Hypothalamus (tissue), 51 donors: ENCODE data around the gene PI4KA.
"Not testable (repeated sequence)": the region's sequence is repeated elsewhere in the genome, so short reads cannot be mapped to it uniquely, and the experiment has no call there.

Source experiments
- DNase-seq, 51 donors: peaks; one replicate each; lab custom pipeline; 2025; lab: John Stamatoyannopoulos, UW

The PI4KA gene

GRCh38 chr22:20858615-20859416 lies at the start of gene PI4KA, which contains the start of gene SNAP29:
PI4KA (minus strand) TSS chr22:20858811; CDS start chr22:20858725, 86 bp downstream.
SNAP29 (plus strand) TSS chr22:20859007; CDS start chr22:20859111, 104 bp downstream.
- DNase-seq: peak; percentile 55 to 98 (median 95)

- no peak for DNase-seq
Measured at GRCh38 chr22:20906387-20906767, 47.8 kb upstream of the PI4KA start.

GRCh38 chr22:20905415-20906386 lies 47.1 kb upstream of the PI4KA start:
- no peak for DNase-seq

- DNase-seq: no peak
Measured at GRCh38 chr22:20904980-20905355, 46.4 kb upstream of the PI4KA start.

- DNase-seq: no peak
Measured at GRCh38 chr22:20904008-20904979, 45.7 kb upstream of the PI4KA start.

GRCh38 chr22:20903093-20903492 lies 44.5 kb upstream of the PI4KA start:
- no peak for DNase-seq

- DNase-seq: not testable (repeated sequence)
Measured at GRCh38 chr22:20901093-20902033, 42.8 kb upstream of the PI4KA start.

GRCh38 chr22:20899827-20900423 lies 41.3 kb upstream of the PI4KA start:
- DNase-seq: no peak

- DNase-seq: not testable (repeated sequence)
Measured at GRCh38 chr22:20897737-20898136, 39.1 kb upstream of the PI4KA start.

GRCh38 chr22:20890975-20891374 lies 32.4 kb upstream of the PI4KA start:
- DNase-seq: no peak

GRCh38 chr22:20889904-20890540 lies 31.4 kb upstream of the PI4KA start:
- no peak for DNase-seq

GRCh38 chr22:20889025-20889704 lies 30.6 kb upstream of the PI4KA start:
- DNase-seq: no peak

- DNase-seq: peak in 1 of 51 donors; percentile 44
Measured at GRCh38 chr22:20887375-20887774, 28.8 kb upstream of the PI4KA start.

GRCh38 chr22:20885557-20886323 lies 27.1 kb upstream of the PI4KA start:
- DNase-seq: peak in 47 of 51 donors; percentile 5 to 76 (median 47)

- DNase-seq: no peak
Measured at GRCh38 chr22:20885017-20885556, 26.5 kb upstream of the PI4KA start.

GRCh38 chr22:20884454-20884853 lies 25.8 kb upstream of the PI4KA start:
- no peak for DNase-seq
